GM10847 (cell line): Measurements from ENCODE around the gene COL18A1.

Experiments used
- POLR2A ChIP-seq: IDR thresholded peaks from 2 replicates; pipeline ENCODE4 v1.6.1; 2011; ENCODE audit not compliant: insufficient read length; ENCODE audit errors: extremely low read depth

The COL18A1 gene

GRCh38 chr21:45481566-45481965, 76.6 kb downstream of the COL18A1 start:
- TF ChIP-seq POLR2A: no peak

- TF ChIP-seq POLR2A: no peak
These were observed 77.3 kb downstream of the COL18A1 start for GRCh38 chr21:45481977-45482898.

- TF ChIP-seq POLR2A: no peak
These were observed 78.2 kb downstream of the COL18A1 start for GRCh38 chr21:45482899-45483821.

GRCh38 chr21:45484318-45484717, 79.4 kb downstream of the COL18A1 start:
- no peak for TF ChIP-seq POLR2A

GRCh38 chr21:45485686-45486442, 80.9 kb downstream of the COL18A1 start:
- TF ChIP-seq POLR2A: no peak

- TF ChIP-seq POLR2A: no peak
These were observed 81.6 kb downstream of the COL18A1 start for GRCh38 chr21:45486443-45487160.

GRCh38 chr21:45487161-45487806, 82.3 kb downstream of the COL18A1 start:
- TF ChIP-seq POLR2A: no peak

GRCh38 chr21:45487891-45488600, 83.1 kb downstream of the COL18A1 start:
- TF ChIP-seq POLR2A: no peak

- no peak for TF ChIP-seq POLR2A
These were observed 84.2 kb downstream of the COL18A1 start for GRCh38 chr21:45488931-45489721.

GRCh38 chr21:45489722-45489982, 84.7 kb downstream of the COL18A1 start:
- TF ChIP-seq POLR2A: no peak

GRCh38 chr21:45490049-45490731, 85.2 kb downstream of the COL18A1 start:
- no peak for TF ChIP-seq POLR2A

- no peak for TF ChIP-seq POLR2A
These were observed 86.1 kb downstream of the COL18A1 start for GRCh38 chr21:45491056-45491455.

- no peak for TF ChIP-seq POLR2A
These were observed 86.7 kb downstream of the COL18A1 start for GRCh38 chr21:45491623-45492022.

GRCh38 chr21:45492765-45493164, 87.8 kb downstream of the COL18A1 start:
- TF ChIP-seq POLR2A: no peak
